GM19395 (cell line): ENCODE measurements around the gene DNMBP.
A peak's percentile ranks its signal among the peaks of the same experiment; 100 is the strongest.

Experiments
- ATAC-seq: cut with Tn5 transposase; IDR thresholded peaks from one replicate; pipeline ENCODE4 v1.9.1; 2021; ENCODE audit warnings: mild to moderate bottlenecking, moderate library complexity; ENCODE audit not compliant: unreplicated experiment

The DNMBP gene

GRCh38 chr10:100009793-100010676 lies at the start of gene DNMBP:
Gene DNMBP, minus strand, starts transcription at chr10:100009947. Its CDS starts 37,823 bp downstream, at chr10:99972124.
- peak; percentile 55 for ATAC-seq

- no peak for ATAC-seq
These were observed 48.2 kb upstream of the DNMBP start for GRCh38 chr10:100057948-100058347.

- ATAC-seq: no peak
These were observed 44.1 kb upstream of the DNMBP start for GRCh38 chr10:100053686-100054460.

- peak; percentile 71 for ATAC-seq
These were observed 36.3 kb upstream of the DNMBP start for GRCh38 chr10:100046021-100046486.

- no peak for ATAC-seq
These were observed 35.8 kb upstream of the DNMBP start for GRCh38 chr10:100045592-100045991.

- no peak for ATAC-seq
These were observed 34.0 kb upstream of the DNMBP start for GRCh38 chr10:100043796-100044195.

GRCh38 chr10:100043344-100043743 lies 33.6 kb upstream of the DNMBP start:
- no peak for ATAC-seq

GRCh38 chr10:100041306-100042002 lies 31.7 kb upstream of the DNMBP start:
- ATAC-seq: no peak

GRCh38 chr10:100038561-100039071 lies 28.9 kb upstream of the DNMBP start:
- ATAC-seq: no peak

GRCh38 chr10:100037758-100038315 lies 28.1 kb upstream of the DNMBP start:
- ATAC-seq: no peak

- ATAC-seq: no peak
These were observed 27.1 kb upstream of the DNMBP start for GRCh38 chr10:100036850-100037249.

- no peak for ATAC-seq
These were observed 24.1 kb upstream of the DNMBP start for GRCh38 chr10:100033766-100034418.

GRCh38 chr10:100027416-100027815 lies 17.7 kb upstream of the DNMBP start:
- no peak for ATAC-seq

GRCh38 chr10:100025576-100025975 lies 15.8 kb upstream of the DNMBP start:
- ATAC-seq: no peak

- no peak for ATAC-seq
These were observed 15.0 kb upstream of the DNMBP start for GRCh38 chr10:100024748-100025147.

- ATAC-seq: no peak
These were observed 12.7 kb upstream of the DNMBP start for GRCh38 chr10:100022403-100022802.

- no peak for ATAC-seq
These were observed 11.6 kb upstream of the DNMBP start for GRCh38 chr10:100021322-100021721.

GRCh38 chr10:100020886-100021253 lies 11.1 kb upstream of the DNMBP start:
- ATAC-seq: no peak

GRCh38 chr10:100020142-100020885 lies 10.6 kb upstream of the DNMBP start:
- peak; percentile 81 for ATAC-seq

- no peak for ATAC-seq
These were observed 10.0 kb upstream of the DNMBP start for GRCh38 chr10:100019787-100020141.
